AG04449 (cell line): ENCODE measurements around the gene ARNT2.

Source experiments
- CTCF ChIA-PET: fragments of 350-600 bp; formaldehyde crosslinking; extraction: SDS; loops from one replicate; lab custom pipeline; 2021; ENCODE audit warnings: antibody characterized with exemption; lab: Yijun Ruan, JAX
- POLR2A ChIA-PET: fragments of 400-600, 350-600 bp; formaldehyde crosslinking; extraction: SDS; loops from one replicate; lab custom pipeline; 2020; ENCODE audit warnings: antibody characterized with exemption, inconsistent platforms; lab: Yijun Ruan, JAX
- DNase-seq: peaks from one replicate; pipeline ENCODE4 v3.0.0-alpha.2; 2010; ENCODE audit warnings: low read depth, low spot score
- H3K4me3 ChIP-seq: 2 replicates; pipeline ENCODE4 v1.5.1; 2011; ENCODE audit warnings: low read depth, mild to moderate bottlenecking, control low read depth, low read length
- TF ChIP-seq, protein P1 (sequence below): IDR thresholded peaks from one replicate; pipeline ENCODE4 v1.5.1; 2011; ENCODE audit warnings: mild to moderate bottlenecking, moderate library complexity, low read length, control low read depth, inconsistent platforms; ENCODE audit not compliant: insufficient read depth; ENCODE audit errors: missing control alignments

Gene ARNT2

DNA sequence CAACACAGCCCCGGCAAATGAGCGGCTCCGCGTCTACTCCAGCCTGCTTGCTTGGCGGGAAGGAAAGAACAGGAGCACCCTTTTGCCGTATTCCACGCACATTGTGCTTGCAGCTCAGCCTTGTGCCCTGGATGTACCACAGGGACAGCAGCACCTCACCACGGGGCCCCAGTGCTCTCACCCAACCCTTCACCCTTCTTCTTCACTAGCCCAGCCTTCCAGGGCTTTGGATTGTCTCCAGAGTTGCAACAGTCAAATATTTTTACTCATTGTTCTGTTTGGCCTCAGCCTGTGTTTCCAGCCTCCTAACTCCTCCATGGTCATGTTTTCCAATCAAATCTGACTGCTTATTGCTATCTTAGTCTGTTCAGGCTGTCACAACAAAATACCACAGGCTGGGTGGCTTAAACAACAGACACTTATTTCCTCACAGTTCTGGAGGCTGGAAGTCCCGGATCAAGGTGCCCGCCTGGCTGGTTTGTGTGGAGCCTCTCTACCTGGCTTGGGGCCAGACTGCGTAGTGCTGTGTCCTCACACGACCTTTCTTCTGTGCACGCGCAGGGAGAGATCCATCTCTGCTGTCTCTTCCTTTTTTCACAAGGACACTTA is 211.7 kb downstream of the ARNT2 start:
- ChIA-PET POLR2A (no interaction called here), CTCF (no interaction called here)
- TF ChIP-seq, protein P1, sequence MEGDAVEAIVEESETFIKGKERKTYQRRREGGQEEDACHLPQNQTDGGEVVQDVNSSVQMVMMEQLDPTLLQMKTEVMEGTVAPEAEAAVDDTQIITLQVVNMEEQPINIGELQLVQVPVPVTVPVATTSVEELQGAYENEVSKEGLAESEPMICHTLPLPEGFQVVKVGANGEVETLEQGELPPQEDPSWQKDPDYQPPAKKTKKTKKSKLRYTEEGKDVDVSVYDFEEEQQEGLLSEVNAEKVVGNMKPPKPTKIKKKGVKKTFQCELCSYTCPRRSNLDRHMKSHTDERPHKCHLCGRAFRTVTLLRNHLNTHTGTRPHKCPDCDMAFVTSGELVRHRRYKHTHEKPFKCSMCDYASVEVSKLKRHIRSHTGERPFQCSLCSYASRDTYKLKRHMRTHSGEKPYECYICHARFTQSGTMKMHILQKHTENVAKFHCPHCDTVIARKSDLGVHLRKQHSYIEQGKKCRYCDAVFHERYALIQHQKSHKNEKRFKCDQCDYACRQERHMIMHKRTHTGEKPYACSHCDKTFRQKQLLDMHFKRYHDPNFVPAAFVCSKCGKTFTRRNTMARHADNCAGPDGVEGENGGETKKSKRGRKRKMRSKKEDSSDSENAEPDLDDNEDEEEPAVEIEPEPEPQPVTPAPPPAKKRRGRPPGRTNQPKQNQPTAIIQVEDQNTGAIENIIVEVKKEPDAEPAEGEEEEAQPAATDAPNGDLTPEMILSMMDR = no peak
- no peak for DNase-seq
- H3K4me3 ChIP-seq = no peak overlapping the region

DNA sequence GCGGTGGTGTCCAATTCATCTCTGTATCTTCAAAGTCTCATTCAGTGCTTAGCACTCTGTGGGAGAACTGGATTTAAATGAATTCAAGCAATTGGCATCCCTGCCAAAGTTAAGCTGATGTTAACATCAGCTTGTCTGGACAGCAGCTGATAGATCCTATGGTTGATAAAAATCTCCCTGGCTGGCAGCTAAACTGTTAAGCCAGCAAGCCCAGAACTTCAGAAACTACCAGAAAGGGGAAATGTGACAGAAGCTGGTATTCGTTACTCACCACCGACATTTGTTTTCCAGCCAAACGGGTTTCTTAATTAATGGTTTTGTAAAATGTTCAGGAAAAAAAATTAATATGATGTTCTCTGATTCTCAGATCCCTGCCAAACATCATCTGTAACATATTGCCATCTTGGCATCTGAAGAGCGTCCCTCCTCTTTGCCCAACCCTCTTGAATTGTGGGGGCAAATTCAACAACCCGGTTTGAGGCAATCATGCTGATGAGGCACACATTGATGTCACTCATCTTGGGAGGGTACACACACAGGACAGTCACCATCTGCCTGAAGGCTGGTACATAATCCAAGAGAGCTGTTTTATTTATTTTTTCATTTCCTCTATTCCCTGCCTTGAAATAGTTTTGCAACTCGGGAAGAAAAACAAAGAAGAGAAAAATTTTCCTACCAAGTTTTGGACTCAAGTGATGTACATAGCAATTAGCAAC is 214.7 kb downstream of the ARNT2 start:
- TF ChIP-seq, protein P1 = no peak
- no peak overlapping the region for H3K4me3 ChIP-seq
- no peak for DNase-seq
- POLR2A ChIA-PET = interaction anchor here (1.1 to 1.2 kb wide), 2 partner anchors 9 to 11 kb away, joined by 3 read pairs; no protein-coding TSS in a partner anchor
- CTCF ChIA-PET = interaction anchor here (1.0 to 4.3 kb wide), 13 partner anchors 8 to 182 kb away, joined by 3 to 34 read pairs (median 4); partner anchors contain the start of gene CEMIP

DNA sequence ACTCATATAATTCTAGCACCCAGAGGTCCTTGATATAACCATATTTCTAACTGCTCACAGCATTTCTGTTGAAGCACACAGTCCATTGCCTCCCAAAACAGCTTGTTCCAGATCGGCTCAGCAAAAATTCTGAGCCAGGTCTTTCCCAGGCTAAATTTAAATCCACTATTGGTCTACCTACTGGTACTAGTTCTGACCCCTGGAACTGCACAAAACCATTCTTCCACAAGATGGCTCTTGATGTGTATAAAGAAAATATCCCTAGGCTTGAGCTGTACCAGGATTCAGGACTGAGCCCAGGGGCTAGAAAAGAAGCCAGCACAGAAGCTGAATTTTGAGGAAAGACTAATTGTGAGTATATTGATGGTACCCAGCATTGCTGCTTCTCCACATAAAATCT is 215.5 kb downstream of the ARNT2 start:
- ChIA-PET CTCF (interaction anchor here (0.8 to 4.3 kb wide), 16 partner anchors 9 to 201 kb away, joined by 3 to 34 read pairs (median 4); partner anchors contain the start of gene CEMIP), POLR2A (interaction anchor here (1.1 to 1.2 kb wide), 2 partner anchors 8 to 10 kb away, joined by 3 read pairs; no protein-coding TSS in a partner anchor)
- TF ChIP-seq, protein P1 = no peak
- no peak overlapping the region for H3K4me3 ChIP-seq
- no peak for DNase-seq

DNA sequence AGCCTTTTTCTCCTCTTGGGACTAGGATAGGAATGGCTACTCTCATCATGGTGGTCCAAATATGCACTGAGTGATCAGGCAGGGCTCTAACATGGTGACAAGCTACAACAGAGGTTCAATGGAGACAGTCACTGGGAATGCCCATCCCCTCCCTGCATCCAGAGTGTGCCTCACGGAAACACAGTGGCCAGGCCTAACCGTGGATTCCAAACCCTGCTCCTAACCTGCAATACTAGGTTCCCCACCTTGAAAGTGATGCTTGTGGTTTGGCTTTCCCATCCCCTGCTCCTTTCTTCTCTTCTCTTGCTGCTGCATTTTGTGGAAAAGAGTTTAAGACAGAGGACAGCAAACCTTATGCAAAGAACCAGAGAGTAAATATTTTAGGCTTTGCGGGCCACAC is 216.0 kb downstream of the ARNT2 start:
- no peak for DNase-seq
- ChIA-PET POLR2A (interaction anchor here (1.1 to 1.2 kb wide), 2 partner anchors 8 to 10 kb away, joined by 3 read pairs; no protein-coding TSS in a partner anchor), CTCF (interaction anchor here (0.8 to 4.3 kb wide), 14 partner anchors 9 to 201 kb away, joined by 3 to 34 read pairs (median 4); partner anchors contain the start of gene CEMIP)
- H3K4me3 ChIP-seq = no peak overlapping the region
- TF ChIP-seq, protein P1 = no peak

DNA sequence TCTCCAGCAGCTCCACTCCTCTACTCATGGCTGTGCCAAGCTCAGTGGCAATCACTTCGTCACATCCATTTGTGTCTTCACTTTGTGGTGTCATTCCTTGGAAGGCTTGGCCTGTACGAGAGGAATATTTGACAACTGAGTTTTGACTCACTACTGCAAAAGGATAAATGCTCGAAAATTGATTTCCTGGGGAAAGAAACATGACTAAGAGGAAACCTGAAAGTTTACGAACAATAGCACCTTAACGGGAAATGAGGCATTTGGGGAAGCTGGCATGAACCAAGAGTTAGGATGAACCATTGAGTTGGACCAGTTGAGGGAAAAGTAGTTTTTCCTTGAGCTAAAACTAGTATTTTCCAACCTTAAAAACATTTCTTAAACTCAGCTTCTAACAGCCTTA is 216.7 kb downstream of the ARNT2 start:
- ChIA-PET POLR2A (no interaction called here), CTCF (interaction anchor here (1.2 to 4.3 kb wide), 5 partner anchors 9 to 159 kb away, joined by 3 to 34 read pairs (median 5); partner anchors contain the start of gene CEMIP)
- no peak for DNase-seq
- TF ChIP-seq, protein P1 = no peak
- H3K4me3 ChIP-seq = no peak overlapping the region

DNA sequence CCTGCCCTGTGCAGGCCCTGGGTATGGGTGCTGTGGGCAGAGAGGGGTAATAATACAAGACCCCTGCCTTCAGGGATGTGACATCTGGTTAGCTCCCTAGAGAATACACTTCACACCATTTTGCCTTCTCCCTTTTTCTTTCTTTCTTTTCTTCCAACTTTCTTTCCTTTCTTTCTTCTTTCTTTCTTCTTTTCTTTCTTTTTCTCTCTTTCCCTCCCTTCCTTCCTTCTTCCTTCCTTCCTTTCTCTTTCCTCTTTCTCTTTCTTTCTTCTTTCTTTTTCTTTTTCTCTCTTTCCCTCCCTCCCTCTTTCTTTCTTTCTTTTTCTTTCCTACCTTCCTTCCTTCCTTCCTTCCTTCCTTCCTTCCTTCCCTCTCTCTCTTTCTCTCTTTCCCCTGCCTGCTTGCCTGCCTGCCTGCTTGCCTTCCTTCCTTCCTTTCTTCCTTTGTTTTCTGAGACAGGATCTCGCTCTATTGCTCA is 222.5 kb downstream of the ARNT2 start:
- ChIA-PET CTCF (no interaction called here), POLR2A (no interaction called here)
- TF ChIP-seq, protein P1 = no peak
- H3K4me3 ChIP-seq = no peak overlapping the region
- DNase-seq = no peak
